GM21526 (cell line): Measurements from ENCODE around the gene FKBP7.
"Not testable (repeated sequence)": the region's sequence is repeated elsewhere in the genome, so short reads cannot be mapped to it uniquely, and the experiment has no call there.

Experiments used
- ATAC-seq: cut with Tn5 transposase; IDR thresholded peaks from one replicate; pipeline ENCODE4 v1.9.1; 2021; ENCODE audit warnings: moderate library complexity; ENCODE audit not compliant: unreplicated experiment, low FRiP score

FKBP7 gene

GRCh38 chr2:178478439-178479274 is at the start of gene FKBP7:
TSS of gene FKBP7 (minus strand) at chr2:178478600. CDS start at chr2:178478499, 101 bp downstream.
- ATAC-seq: peak; percentile 45

GRCh38 chr2:178527592-178527991 is 49.2 kb upstream of the FKBP7 start:
- no peak for ATAC-seq

DNA sequence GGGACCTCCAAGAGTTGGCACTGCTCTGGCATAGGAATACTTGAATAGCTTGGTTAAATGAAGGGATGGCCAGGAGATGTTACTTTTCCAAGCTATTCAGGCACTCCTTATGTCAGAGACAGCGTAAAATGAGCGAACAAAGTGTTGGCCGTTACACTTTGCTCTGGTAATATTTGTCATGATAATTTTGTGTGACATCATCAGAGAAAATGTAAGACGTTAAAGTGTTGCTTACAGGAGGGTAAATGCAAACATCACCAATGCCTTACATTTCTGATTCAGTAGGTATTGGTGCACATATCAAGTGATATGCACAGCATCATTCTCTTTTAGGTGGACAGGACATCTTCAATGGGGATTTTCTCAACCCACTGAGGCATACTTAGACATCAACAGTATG is 47.9 kb upstream of the FKBP7 start:
- no peak for ATAC-seq

DNA sequence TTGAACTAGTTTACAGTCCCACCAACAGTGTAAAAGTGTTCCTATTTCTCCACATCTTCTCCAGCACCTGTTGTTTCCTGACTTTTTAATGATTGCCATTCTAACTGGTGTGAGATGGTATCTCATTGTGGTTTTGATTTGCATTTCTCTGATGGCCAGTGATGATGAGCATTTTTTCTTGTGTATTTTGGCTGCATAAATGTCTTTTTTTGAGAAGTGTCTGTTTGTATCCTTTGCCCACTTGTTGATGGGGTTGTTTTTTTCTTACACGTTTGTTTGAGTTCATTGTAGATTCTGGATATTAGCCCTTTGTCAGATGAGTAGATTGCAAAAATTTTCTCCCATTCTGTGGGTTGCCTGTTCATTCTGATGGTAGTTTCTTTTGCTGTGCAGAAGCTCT is 47.1 kb upstream of the FKBP7 start:
- ATAC-seq: not testable (repeated sequence)

DNA sequence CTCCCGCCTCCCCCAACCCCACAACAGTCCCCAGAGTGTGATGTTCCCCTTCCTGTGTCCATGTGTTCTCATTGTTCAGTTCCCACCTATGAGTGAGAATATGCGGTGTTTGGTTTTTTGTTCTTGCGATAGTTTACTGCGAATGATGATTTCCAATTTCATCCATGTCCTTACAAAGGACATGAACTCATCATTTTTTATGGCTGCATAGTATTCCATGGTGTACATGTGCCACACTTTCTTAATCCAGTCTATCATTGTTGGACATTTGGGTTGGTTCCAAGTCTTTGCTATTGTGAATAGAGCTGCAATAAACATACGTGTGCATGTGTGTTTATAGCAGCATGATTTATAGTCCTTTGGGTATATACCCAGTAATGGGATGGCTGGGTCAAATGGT is 46.6 kb upstream of the FKBP7 start:
- not testable (repeated sequence) for ATAC-seq

DNA sequence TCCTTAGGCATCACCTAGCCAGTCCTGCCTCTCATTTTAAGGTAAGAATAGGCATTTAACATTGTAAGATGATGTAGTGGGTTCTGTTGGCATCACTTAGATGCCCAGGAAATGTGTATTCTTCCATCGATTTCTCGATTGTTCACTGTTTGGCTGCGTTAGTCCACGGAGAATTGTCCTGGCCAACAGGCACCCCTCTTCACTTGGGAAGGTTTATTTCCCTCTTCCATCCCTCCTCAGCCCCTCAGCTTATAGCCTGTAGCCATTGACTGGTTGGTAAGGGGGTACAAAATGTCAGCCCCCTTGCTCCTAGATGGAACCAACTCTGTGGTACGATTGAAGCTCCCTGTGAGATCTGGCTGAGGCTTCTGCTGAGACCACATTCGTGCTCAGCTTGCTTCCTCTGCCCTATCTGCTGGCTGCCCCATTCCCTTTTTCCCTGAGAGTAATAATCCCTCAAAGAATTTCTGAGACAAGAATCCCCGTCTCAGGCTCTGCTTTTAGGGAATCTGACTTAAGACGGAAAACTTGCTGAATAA is 45.3 kb upstream of the FKBP7 start:
- ATAC-seq: no peak

DNA sequence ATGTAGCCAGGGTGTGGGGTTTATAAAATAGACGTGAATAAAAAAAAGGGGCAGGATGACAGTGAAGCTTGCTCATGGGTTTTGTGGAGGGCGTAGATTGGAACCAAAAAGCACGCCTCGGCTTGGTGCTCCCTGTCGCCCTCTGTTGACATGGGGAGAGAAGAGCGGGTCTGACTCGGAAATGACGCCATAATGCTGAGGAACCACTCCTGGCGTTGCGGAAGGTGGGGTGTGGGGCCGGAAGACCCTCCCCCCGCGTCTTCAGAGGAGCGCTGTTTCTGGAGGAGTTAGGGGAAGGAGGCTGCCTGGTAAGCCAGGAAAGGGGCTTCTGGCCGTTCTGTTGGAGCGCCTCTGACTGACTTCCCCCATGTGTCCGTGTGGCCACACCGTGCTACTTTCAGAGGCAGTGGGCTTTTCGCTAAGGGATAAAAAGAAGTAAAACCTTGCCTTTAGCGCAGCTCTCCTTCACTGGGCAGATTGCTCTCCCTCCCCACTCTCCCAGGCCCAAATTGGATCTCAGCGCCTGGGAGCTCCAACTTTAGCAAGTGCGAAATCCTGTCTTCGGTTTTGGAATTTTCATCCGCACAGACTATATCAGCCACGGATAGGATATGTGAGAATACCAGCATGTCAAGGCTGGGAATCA is 44.7 kb upstream of the FKBP7 start:
- peak; percentile 92 for ATAC-seq

DNA sequence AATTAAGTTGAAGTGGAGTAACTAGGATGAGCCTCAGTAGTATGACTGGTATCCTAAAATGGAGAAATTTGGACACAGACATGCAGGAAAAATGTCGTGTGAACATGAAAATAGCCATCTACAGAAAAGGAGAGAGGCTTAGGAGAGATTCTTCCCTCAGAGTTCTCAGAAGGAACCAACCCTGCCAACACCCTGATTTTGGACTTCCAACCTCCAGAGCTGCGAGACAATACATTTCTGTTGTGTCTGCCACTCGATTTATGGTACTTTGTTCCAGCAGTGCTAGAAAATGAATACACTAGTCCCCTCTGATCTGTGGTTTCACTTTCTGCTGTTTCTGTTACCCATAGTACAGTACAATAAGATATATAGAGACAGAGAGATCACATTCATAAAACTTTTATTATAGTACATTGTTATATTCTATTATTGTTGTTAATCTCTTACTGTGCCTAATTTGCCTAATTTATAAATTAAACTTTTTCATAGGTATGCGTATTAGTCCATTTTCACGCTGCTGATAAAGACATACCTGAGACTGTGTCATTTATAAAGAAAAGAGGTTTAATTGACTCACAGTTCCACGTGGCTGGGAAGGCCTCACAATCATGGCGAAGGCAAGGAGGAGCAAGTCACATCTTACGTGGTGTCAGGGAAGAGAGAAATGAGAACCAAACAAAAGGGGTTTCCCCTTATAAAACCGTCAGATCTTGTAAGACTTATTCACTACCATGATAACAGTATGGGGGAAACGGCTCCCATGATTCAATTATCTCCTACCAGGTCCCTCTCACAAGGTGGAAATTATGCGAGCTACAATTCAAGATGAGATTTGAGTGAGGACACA is 43.1 kb upstream of the FKBP7 start:
- ATAC-seq: no peak

DNA sequence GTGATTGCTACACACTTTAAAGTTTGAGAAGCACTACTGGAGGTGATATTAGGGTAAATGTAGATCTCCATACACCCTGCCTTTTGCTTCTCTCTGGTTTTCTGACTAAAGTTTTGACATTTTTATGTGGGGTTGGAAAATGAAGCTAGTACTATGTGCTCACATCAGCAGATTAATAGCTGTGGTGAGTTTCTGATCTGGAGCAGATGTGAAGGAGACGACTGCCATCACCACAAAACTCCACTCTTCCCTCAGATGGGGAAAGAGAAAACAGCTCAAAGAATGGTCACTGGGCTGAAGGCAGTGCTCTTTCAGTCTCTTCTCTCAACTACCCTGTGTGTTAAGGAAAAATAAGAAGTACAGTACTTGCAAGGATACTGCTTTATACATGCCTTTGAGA is 39.1 kb upstream of the FKBP7 start:
- ATAC-seq: no peak

DNA sequence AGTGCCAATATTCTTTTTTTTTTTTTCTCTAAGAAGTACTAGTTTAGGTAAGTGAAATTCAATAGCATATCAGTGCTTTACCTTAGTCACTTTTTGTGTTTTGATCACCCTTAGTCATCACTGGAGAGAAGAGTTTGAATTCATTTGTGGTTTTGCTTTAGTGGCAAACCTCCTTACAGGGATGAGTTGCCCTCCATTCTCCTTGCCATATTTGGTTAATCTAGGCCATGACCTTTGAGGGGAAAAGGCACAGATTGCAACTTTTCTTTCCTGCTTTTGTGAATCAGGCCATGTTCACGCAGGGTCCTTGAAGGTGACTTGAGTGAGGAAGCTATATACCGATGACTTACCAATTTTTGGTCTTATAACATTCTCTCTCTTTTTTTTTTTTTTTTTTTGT is 36.3 kb upstream of the FKBP7 start:
- no peak for ATAC-seq

GRCh38 chr2:178513876-178514275 is 35.5 kb upstream of the FKBP7 start:
- no peak for ATAC-seq

GRCh38 chr2:178512484-178512883 is 34.1 kb upstream of the FKBP7 start:
- no peak for ATAC-seq

GRCh38 chr2:178510384-178510783 is 32.0 kb upstream of the FKBP7 start:
- ATAC-seq: no peak

DNA sequence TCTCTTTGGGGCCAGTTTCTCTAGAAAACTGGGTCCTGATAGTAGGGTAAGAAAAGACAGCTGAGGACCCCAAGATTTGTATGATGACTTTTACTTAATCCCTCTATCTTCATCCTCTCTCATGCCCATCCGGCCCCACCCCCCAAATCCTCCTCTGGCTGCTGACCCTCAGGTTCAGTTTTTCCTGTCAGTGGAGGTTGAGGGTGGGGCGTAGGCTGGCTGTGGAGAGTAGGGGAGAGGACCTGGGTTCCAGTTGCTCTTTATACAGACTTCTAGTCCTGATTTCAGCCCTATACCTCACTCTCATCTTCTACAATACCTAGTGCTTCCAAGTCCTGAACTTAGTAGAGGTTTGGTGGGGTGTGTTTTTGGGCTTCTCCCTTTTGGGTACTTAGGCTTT is 30.2 kb upstream of the FKBP7 start:
- ATAC-seq: no peak

DNA sequence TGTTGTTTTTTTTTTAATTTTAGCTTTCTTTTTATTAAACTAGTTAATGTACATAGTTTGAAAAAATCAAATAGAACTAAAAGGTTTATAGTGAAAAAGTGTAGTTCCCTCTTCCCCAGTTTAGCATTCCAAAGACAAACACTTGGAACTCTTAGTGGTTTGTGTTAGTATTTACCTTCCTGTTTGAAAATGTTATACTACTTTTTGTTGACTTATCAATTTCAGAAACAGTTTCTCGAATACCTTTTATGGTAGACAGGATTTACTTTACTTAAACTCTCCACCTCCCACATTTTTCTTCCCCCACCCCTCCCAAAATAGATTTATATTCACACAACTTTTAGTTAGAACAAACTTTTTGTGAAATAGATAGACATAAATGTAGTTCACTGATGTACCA is 28.5 kb upstream of the FKBP7 start:
- ATAC-seq: no peak

DNA sequence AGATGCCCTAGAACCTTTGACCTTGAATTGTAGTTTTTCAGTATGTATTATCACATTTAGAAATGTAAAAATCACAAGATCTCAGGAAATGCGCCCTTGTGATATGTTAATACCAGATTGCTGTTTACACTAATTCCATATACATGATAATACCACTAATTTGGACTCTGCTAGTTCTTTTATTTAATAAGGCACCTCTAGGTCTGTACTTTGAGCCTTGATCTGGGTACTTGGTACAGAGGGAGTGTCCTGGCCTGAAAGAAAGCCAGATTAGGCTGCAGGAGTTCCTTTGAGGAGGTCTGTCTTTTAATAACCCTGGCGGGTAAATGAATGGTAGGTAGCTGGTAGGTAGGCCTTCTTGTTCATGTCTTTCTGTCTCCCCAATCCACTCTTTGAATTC is 28.1 kb upstream of the FKBP7 start:
- ATAC-seq: no peak

DNA sequence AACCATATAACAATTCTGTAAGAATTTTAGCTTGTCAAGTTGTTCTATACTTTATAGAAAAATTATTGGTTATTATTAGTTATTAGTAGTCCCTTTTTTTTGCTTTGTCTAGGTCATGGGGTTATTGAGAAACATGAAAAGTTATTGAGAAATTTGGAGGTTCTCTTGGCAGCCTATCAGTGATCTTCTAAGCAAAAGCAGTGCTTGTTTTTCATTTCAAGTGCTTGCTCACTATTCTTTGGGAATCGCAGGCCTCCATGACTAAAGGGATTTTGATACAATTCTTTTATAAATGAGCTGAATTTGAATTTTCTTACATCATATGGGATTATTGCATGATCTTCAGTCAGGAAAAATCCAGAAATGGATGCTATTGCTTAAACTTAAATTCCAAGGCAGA is 27.7 kb upstream of the FKBP7 start:
- no peak for ATAC-seq

DNA sequence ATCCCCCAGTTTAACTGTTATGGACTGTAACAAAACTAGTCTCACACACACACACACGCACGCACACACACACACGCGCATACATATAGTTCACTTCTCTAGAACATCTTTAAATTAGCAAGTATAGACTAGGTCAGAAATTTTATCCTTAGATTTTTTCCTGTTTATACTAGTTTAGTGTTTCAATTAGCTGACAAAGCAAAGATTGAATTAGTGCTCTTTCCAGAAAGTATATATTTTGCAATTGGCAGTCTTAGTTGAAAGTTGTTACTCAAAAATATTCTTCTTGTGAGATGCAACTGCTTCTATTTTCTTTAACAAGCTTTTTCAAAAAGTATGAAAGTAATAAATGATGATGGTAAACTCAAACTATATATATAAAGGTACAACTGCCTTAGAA is 24.4 kb upstream of the FKBP7 start:
- no peak for ATAC-seq

- no peak for ATAC-seq
Measured at GRCh38 chr2:178499640-178500039, 21.2 kb upstream of the FKBP7 start.

DNA sequence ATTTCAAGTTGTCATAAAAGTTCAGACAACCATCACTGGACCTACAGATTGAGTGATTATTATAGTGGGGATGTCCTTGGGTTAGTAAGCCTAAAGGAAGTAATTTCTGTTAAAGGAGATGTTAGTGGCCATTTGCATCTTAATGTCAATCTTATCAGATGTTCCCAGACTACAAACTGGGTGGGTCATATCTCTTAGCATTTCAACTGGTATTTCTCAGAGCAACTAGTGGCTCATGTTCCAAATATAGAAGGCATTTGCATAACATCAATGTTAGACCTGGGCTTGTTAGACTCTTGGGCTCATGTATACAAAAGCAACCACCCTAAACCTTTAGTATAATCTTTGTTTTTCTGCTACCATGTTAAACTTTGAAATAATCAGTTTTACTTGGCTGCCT is 19.7 kb upstream of the FKBP7 start:
- ATAC-seq: peak; percentile 67

GRCh38 chr2:178496049-178496448 is 17.6 kb upstream of the FKBP7 start:
- ATAC-seq: no peak
